Fibroblast of the aortic adventitia (primary cell): ENCODE results near the gene SFT2D1. TPM values are rescaled to one million over a fixed set of nuclear protein-coding genes. Genes with fewer than 3 reads are reported as not detected.
"Not testable (repeated sequence)": the region's sequence is repeated elsewhere in the genome, so short reads cannot be mapped to it uniquely, and the experiment has no call there.

Source experiments
- DNase-seq: peaks from one replicate; pipeline ENCODE4 v3.0.0-alpha.2; 2010; ENCODE audit warnings: low read depth
- H3K4me3 ChIP-seq: 2 replicates; pipeline ENCODE4 v1.5.1; 2011; ENCODE audit warnings: low read depth, mild to moderate bottlenecking, control low read depth, low read length, moderate library complexity
- CTCF ChIP-seq: IDR thresholded peaks from 2 replicates; pipeline ENCODE4 v1.5.1; 2011; ENCODE audit warnings: mild to moderate bottlenecking, low read length, control low read depth, inconsistent platforms; ENCODE audit not compliant: insufficient read depth
- total RNA-seq: library from RNA; depleted of rRNA; stranded (reverse); fragments of >200 nt; gene quantifications from 2 replicates; pipeline ENCODE4 v1.2.3, GENCODE V29; 2012; ENCODE audit warnings: low replicate concordance

SFT2D1 gene
- total RNA-seq, 1 donor, result 37.7 TPM

GRCh38 chr6:166364456-166364855, 22.1 kb upstream of the SFT2D1 start:
- TF ChIP-seq CTCF, result no peak
- H3K4me3 ChIP-seq, result no peak overlapping the region
- DNase-seq, result peak; percentile 16

GRCh38 chr6:166362427-166362826, 20.1 kb upstream of the SFT2D1 start:
- DNase-seq, H3K4me3 ChIP-seq: not testable (repeated sequence)

- DNase-seq, result peak; percentile 28
Measured at GRCh38 chr6:166361077-166361429, 18.7 kb upstream of the SFT2D1 start.

GRCh38 chr6:166360243-166361076, 18.1 kb upstream of the SFT2D1 start:
- no peak overlapping the region for H3K4me3 ChIP-seq
- DNase-seq, result peak; percentile 48
- TF ChIP-seq CTCF, result no peak

More at GRCh38 chr6:166361077-166361429, 18.7 kb upstream of the SFT2D1 start:
- no peak for TF ChIP-seq CTCF
- H3K4me3 ChIP-seq, result no peak overlapping the region

GRCh38 chr6:166355552-166355951, 13.2 kb upstream of the SFT2D1 start:
- no peak for TF ChIP-seq CTCF
- no peak for DNase-seq
- no peak overlapping the region for H3K4me3 ChIP-seq

GRCh38 chr6:166354965-166355364, 12.6 kb upstream of the SFT2D1 start:
- no peak for TF ChIP-seq CTCF
- no peak overlapping the region for H3K4me3 ChIP-seq
- DNase-seq, result no peak

- no peak overlapping the region for H3K4me3 ChIP-seq
- no peak for TF ChIP-seq CTCF
- no peak for DNase-seq
Measured at GRCh38 chr6:166354143-166354542, 11.8 kb upstream of the SFT2D1 start.
